Retinal pigment epithelial cell (primary cell): ENCODE results near the gene BOD1L1.

Experiments used
- DNase-seq: peaks from one replicate; pipeline ENCODE4 v3.0.0-alpha.2; 2010; ENCODE audit warnings: low read depth
- H3K4me3 ChIP-seq: 2 replicates; pipeline ENCODE4 v1.5.1; 2011; ENCODE audit warnings: mild to moderate bottlenecking, low read length, control low read depth, moderate library complexity
- CTCF ChIP-seq: conservative IDR thresholded peaks from 2 replicates; pipeline ENCODE4 v1.5.1; 2011; ENCODE audit warnings: low read depth, low read length, control low read depth, inconsistent platforms

Gene BOD1L1

GRCh38 chr4:13544606-13545393 lies 82.7 kb downstream of the BOD1L1 start:
- DNase-seq, result no peak
- no peak for TF ChIP-seq CTCF

GRCh38 chr4:13543839-13544605 lies 83.5 kb downstream of the BOD1L1 start, which contains the start of gene NKX3-2:
Gene NKX3-2 (minus strand): TSS chr4:13544508. CDS start chr4:13544414, 94 bp downstream.
- no peak for DNase-seq
- no peak for TF ChIP-seq CTCF
- H3K4me3 ChIP-seq, result peak within 1 kb of the TSS; percentile 56

More at GRCh38 chr4:13544606-13545393, 82.7 kb downstream of the BOD1L1 start:
- peak overlapping the region; percentile 56 for H3K4me3 ChIP-seq

GRCh38 chr4:13543032-13543838 lies 84.3 kb downstream of the BOD1L1 start:
- no peak overlapping the region for H3K4me3 ChIP-seq
- no peak for TF ChIP-seq CTCF

GRCh38 chr4:13542577-13543031 lies 84.9 kb downstream of the BOD1L1 start:
- H3K4me3 ChIP-seq, result no peak overlapping the region
- TF ChIP-seq CTCF, result no peak
- no peak for DNase-seq

More at GRCh38 chr4:13543032-13543838, 84.3 kb downstream of the BOD1L1 start:
- DNase-seq, result no peak

GRCh38 chr4:13541720-13542576 lies 85.6 kb downstream of the BOD1L1 start:
- DNase-seq, result no peak
- H3K4me3 ChIP-seq, result no peak overlapping the region
- TF ChIP-seq CTCF, result peak; percentile 35

- H3K4me3 ChIP-seq, result no peak overlapping the region
- TF ChIP-seq CTCF, result no peak
- no peak for DNase-seq
These were observed 86.3 kb downstream of the BOD1L1 start for GRCh38 chr4:13541176-13541604.
